Mesenteric fat pad (tissue), 1 donor: Measurements from ENCODE around the gene KCNE3. TPM values are rescaled to one million over a fixed set of nuclear protein-coding genes. Genes with fewer than 3 reads are reported as not detected.
A peak's percentile ranks its signal among the peaks of the same experiment; 100 is the strongest.

Experiments
- DNase-seq: peaks from one replicate; pipeline ENCODE4 v3.0.0-alpha.2; 2020; ENCODE audit warnings: low spot score
- long read RNA-seq: library from polyadenylated mRNA; unstranded; transcript quantifications from one replicate; pipeline ENCODE4 v2.0.0, GENCODE V29; 2020
- total RNA-seq: library from RNA; stranded (reverse); fragmentation: NEBNext Ultra II Directional; extraction: Animal tissue kit (Norgen Biotek cat#: 25700); gene quantifications from one replicate; pipeline ENCODE4 v1.2.1, GENCODE V29; 2021
- donor health status: DM: yes; HTN: yes; CAD: no.

The KCNE3 gene, protein sequence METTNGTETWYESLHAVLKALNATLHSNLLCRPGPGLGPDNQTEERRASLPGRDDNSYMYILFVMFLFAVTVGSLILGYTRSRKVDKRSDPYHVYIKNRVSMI
- total RNA-seq: 13.3 TPM
- long read RNA-seq, partial matches to known transcripts: 0 of 6 reads
- long read RNA-seq, other reads (novel, unspliced or antisense): 2 of 6 reads

DNA sequence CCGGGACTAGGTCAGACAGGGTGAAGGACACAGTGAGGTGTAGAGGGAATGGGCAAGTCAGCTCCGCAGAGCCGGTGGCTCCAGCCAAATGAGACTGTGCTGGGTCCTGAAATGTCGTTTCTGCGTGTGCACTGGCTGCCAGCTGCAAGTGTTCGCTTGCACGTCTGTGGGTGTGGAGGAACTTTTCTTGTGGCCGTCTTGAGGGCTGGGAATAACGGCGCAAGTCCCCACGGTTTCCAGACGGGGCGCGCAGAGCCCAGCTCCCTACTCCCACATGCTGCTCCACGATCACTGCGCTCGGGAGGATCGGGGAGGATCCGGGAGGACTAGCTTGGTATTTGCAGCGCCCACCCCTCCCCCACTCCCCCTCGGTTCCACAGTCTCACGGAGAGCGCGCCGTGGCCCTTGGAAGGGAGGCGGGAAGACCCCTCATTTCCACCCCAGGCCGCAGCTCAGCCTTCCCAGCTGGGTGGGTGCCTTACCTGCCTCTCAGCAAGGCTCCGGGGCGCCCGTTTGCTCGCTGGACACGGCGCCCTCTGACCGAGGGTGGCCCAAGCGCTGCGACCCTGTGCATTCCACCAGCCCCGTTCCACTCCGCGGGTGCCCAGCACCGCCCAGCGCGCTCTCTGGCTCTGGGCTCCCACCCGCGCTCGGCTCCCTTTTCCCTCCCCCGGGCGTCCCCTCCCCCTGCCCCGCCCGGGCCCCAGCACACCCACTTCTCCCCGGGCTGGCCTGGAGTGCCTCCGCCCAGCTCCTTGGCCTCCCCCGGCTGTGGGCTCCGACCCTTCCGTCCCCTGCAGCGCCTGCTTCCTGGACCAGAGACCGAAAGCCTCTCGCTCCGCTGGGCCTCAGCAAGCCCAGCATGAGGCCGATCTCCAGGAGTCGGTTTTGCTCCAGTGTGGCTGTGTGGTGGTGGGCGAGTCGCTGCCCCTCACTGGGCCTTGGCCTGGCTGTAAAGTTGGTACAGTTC, at the start of gene KCNE3:
Gene KCNE3, minus strand, starts transcription at position 634 of the 970 bp plus-strand sequence. CDS start 9,986 bp downstream, outside the sequence.
- DNase-seq: no peak

- no peak for DNase-seq
Measured at GRCh38 chr11:74507582-74507981, 40.2 kb upstream of the KCNE3 start.

DNA sequence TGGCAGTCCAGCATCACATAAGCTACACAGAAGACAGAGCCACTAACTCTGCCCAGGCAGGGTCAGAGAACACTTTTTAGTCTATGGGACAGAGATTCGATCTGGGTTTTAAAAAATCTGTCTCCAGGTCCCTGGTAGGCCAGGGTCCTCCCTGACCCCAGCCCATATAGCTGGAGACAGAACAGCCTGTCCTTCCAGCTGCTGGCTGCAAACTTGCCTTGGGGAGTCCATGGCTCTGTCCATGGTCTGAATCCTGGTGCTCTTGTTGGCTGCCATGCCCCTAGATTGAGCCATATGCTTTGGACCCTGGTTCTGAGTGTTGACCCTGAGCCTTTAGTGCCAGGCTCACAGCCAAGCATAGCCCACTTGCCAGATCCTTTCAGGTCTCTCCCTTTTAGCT, 39.5 kb upstream of the KCNE3 start:
- DNase-seq: no peak

- no peak for DNase-seq
Measured at GRCh38 chr11:74505911-74506310, 38.6 kb upstream of the KCNE3 start.

DNA sequence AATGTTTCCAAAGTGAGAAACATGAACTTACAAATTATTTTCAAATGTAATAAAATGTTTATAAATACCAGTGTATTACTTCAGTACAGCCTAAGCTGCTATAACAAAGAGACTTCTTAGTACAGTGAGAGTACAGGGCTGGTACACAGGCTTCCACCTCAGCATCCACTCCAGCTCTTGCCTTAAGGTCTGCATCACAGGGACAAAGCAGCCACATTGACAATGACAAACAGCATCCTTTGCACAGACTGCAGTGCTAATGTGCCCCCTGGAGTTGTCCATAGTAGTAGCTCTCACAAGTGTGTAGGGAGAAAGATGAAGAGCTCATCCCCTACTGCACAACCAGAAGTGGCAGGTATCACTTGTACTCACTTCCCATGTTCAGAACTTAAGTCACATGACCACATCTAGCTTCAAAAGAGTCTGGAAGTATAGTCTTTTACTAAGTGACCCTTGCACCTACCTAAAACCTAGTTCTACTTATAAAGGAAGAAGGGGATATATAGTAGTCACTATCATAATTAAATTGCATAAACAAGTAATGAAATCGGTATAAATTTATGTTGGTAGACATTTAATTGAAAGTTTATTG, 36.8 kb upstream of the KCNE3 start:
- no peak for DNase-seq

DNA sequence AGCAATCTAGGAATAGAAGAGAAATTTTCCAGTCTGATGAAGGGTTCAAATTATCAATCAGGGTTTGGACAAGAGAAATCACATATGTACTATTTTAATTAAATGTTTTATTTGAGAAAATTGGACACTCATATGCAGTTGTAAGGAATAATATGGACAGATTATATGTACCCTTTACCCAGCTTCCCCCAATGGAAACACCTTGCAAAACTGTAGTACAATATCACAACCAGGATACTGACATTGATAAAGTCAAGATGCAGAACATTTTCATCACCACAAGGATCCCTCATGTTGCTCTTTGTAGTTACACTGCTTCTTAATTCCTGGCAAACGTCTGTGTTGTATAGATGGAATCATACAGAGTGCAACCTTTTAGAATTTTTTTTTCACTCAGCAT, 27.6 kb upstream of the KCNE3 start:
- no peak for DNase-seq

GRCh38 chr11:74493791-74494630, 26.7 kb upstream of the KCNE3 start:
- DNase-seq: no peak

DNA sequence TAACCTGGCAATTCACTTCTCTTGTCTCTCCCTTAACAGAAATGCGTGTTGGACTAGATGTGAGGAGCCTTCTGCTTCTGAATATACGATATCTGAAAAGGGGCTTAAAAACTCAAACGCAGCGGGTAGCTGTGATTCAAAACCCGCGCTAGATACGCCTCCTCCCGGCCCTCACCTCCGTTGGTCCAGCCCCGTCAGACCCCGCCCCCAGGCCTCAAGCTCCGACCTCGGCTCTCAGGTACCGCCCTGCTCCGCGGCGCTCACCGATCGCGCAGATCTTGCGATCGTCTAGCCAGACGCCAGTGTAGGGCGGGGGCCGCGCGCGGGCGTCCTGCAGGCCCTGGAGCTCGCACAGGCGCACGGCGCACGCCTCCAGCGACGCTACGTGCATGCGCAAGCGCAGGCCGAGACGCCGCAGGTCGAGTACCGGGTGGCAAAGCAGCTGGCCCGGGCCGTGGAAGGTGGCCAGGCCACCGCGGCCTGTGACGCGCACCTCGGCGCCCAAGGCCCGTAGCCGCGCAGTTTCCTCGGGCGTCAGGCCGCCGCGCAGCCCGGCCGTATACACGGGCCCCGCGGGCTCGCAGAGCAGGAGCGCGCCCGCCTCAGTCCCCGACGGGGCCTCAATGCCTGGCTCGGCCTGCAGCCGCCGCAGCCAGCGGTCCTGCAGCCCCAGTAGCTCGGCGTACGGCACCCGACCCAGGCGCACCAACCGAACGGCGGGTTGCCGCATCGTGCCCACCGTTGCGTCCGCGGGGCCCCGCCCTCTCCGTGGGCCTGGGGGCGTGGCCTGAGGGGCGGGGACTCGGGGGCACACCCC, 25.8 kb upstream of the KCNE3 start, which contains the start of gene LIPT2:
Gene LIPT2, minus strand, starts transcription at position 751 of the 817 bp plus-strand sequence. Its CDS starts 21 bp downstream, at position 730.
- DNase-seq: peak; percentile 96

- no peak for DNase-seq
Measured at GRCh38 chr11:74492084-74492483, 24.7 kb upstream of the KCNE3 start.

- no peak for DNase-seq
Measured at GRCh38 chr11:74490941-74491340, 23.6 kb upstream of the KCNE3 start.

- DNase-seq: no peak
Measured at GRCh38 chr11:74487875-74488274, 20.5 kb upstream of the KCNE3 start.

DNA sequence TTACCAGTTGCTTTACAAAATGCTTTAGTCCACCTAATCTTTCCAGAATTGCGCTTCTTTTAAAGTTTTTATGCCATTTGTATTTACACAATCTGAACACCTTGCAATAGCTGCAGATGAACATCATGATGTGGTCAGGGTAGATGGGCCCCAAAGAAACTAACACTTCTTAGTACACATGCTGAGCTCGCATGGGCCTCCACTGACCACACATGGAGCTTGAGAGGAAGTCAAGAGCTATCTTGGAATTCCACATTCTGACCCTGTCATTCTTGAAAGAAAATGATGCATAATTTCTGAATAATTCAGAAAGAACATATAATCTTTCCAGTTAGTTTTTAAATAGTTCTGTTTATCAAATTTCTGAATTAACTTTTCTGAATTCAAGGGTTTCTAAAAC, 18.5 kb upstream of the KCNE3 start:
- DNase-seq: no peak

DNA sequence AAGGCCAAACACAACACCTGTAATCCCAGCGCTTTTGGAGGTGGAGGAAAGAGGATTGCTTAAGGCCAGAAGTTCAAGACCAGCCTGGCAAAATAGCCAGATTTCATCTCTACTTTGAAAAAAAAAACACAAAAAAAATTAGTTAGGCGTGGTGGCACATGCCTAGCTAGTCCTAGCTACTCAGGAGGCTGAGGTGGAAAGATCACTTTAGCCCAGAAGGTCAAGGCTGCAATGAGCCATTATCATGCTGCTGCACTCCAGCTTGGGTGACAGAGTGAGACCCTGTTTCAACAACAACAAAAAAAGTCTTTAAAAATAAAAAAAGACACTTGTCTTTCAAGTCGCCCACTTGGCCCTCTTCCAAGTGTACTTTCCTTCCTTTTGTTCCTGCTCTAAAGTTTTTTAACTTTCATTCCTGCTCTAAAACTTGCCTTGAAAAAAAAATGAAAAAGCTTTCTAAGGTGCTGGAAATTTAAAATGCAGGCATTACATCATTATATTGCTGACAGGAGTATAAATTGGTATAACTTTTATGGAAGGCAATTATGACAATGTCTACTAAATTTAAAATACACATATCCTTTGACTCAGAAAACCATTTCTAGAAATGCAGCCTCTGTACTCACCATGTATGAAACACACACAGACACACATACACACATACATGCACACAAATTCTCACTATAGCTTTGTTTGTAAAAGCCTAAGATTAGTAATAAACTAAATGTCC, 13.5 kb upstream of the KCNE3 start:
- no peak for DNase-seq

DNA sequence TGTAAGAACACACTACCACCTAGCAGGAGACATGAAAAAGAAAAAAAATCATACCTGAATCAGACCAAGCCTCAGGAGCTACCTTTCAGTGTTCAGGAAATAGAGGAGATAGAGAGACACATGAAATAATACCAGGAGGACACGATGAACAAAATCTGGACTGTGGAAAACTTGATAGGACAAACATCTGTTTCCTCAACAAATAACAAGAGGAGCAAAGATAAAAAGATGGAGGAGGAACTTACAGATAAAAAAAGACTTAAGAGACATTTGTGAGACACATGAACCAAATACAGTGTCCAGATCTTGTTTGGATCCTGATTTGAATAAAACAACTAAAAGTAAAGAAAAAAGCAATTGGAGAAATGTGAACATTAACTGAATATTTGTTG, 12.4 kb upstream of the KCNE3 start:
- no peak for DNase-seq

DNA sequence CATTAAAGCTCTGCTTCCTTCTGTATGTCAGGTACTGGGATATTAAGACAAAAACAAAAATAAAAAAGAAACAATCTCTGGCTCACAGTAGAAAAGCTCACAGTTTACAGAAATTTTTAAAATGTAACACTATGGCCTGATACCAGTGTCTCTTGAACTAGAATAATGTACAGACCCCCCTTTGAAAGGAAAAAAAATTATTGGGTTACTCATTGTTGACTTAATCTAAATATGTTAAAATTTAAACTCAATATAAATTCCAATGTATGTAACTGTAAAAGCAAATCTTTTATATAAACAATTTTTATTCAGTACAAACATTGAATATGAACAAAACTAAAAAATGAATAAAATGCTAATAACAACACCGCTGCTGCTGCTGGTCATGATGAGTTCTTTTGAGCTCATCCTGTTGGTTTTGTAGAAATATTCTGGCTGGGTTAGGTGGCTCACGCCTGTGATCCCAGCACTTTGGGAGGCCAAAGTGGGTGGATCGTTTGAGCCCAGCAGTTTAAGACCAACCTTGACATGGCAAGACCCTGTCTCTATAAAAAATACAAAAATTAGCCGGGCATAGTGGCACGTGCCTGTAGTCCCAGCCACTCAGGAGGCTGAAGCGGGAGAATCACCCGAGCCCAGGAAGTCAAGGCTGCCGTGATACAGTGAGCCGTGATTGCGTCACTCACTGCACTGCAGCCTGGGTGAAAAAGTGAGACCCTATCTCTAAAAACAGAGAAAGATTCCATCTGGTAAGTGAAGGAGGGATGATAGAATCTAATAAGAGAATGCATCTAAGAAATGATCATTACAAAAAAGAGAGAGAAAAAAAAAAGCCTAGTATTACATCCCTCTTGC, 11.8 kb upstream of the KCNE3 start:
- no peak for DNase-seq

- DNase-seq: no peak
Measured at GRCh38 chr11:74476536-74476935, 9.2 kb upstream of the KCNE3 start.

DNA sequence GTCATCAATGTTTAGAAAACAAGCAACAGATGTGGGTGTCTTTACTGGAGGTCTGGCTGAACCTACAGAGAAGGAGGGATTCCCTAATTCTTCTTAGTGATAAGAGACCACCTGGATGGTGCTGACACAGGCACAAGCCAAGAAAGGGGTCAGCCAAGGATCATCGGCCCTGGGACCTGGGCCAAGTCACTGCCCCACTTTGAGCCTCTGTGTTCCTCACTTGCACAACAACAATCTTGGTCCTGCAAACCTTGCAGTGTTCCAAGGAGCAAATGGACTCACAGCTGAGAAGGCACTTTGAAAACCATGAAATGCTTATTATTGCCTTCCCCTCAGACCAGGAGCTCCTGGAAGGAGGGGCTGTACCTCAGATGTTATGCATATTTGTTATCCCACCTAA, 7.0 kb upstream of the KCNE3 start:
- no peak for DNase-seq

DNA sequence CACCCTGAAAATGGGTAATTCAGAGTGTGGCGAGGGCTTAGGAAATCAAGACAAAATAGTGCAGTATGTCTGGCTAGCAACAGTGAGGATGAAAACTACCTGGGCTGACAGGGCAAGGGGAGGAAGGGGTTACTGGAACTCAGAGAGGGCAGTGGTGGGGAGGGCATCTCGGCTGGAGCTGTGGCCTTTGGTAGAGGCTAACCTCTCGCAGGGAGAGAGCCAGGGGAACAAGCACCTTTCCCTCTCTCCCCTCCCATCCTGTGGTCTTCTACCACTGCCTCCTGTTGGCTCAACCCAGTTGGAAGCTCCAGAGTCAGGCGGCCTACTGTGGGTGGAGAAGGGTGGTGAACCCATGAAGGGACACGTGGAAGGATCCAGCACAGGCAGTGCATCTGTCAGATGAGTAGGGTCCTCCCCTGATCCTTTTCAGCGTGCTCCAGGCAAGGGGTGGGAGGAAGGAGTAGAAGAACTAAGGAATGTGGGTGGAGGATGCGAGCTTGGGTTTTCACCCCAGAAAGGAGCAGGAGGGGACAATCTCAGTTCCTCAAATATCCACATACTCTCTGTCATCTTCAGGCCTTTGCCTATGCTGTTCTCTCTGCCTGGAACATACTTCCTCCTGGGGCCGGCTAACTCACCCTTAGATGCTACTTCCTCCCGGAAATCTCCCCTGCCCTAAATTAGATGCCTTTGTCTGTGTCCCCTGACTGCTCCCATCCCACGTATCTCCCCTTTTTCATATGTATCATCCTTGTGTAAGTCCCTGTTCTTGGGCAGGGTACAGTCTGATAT, 6.2 kb upstream of the KCNE3 start:
- no peak for DNase-seq
